Ishikawa (cell line): ENCODE results near the gene ERC1.

ENCODE experiments used
- CEBPB ChIP-seq: IDR thresholded peaks from 2 replicates; pipeline ENCODE4 v1.6.1; 2012
- CREB1 ChIP-seq: IDR thresholded peaks from 2 replicates; pipeline ENCODE4 v1.6.1; 2012; ENCODE audit warnings: low read depth
- EGR1 ChIP-seq: IDR thresholded peaks from 2 replicates; pipeline ENCODE4 v1.6.1; 2012
- EP300 ChIP-seq: IDR thresholded peaks from 2 replicates; pipeline ENCODE4 v1.6.1; 2012; ENCODE audit warnings: borderline replicate concordance
- FOXM1 ChIP-seq: IDR thresholded peaks from 2 replicates; pipeline ENCODE4 v1.6.1; 2012; ENCODE audit warnings: low read depth, borderline replicate concordance
- NFIC ChIP-seq: IDR thresholded peaks from 2 replicates; pipeline ENCODE4 v1.6.1; 2012
- RAD21 ChIP-seq: IDR thresholded peaks from 2 replicates; pipeline ENCODE4 v1.6.1; 2012; ENCODE audit warnings: low read depth
- TAF1 ChIP-seq: IDR thresholded peaks from 2 replicates; pipeline ENCODE4 v1.6.1; 2012; ENCODE audit warnings: low read depth, mild to moderate bottlenecking
- TCF12 ChIP-seq: IDR thresholded peaks from 2 replicates; pipeline ENCODE4 v1.6.1; 2012; ENCODE audit warnings: low read depth
- TEAD4 ChIP-seq: IDR thresholded peaks from 2 replicates; pipeline ENCODE4 v1.6.1; 2012
- YY1 ChIP-seq: IDR thresholded peaks from 2 replicates; pipeline ENCODE4 v1.6.1; 2012; ENCODE audit warnings: low read depth
- ZBTB7A ChIP-seq: IDR thresholded peaks from 2 replicates; pipeline ENCODE4 v1.6.1; 2012; ENCODE audit warnings: low read depth
- TF ChIP-seq, protein P1 (sequence below): IDR thresholded peaks from 2 replicates; pipeline ENCODE4 v1.6.1; 2012
- TF ChIP-seq, protein P2 (sequence below): IDR thresholded peaks from 2 replicates; pipeline ENCODE4 v1.6.1; 2012; ENCODE audit warnings: low read depth, mild to moderate bottlenecking
- TF ChIP-seq, protein P3 (sequence below): IDR thresholded peaks from 2 replicates; pipeline ENCODE4 v1.6.1; 2012

The ERC1 gene

DNA sequence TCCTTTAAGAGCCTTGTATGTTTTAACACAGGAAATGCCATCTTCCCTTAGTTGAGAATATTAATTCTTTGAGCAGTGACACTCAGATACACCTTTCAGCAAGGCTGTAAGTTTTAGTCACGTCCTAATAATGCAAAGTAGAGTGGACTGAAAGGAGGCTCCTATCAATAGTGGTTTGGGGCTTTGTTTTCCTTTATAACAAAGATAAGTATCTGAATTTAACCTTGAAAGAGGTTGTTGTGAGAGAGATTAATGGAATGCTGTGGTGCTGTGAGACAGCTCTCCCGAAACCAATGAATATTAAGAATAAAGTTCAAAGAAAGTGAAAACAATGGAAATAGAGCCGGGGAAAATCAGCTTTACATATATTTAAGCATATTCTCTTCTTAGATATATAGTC, 259.6 kb downstream of the ERC1 start:
- TF ChIP-seq CEBPB, result no peak
- TF ChIP-seq, protein P1, sequence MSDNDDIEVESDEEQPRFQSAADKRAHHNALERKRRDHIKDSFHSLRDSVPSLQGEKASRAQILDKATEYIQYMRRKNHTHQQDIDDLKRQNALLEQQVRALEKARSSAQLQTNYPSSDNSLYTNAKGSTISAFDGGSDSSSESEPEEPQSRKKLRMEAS, result no peak
- TF ChIP-seq, protein P2, sequence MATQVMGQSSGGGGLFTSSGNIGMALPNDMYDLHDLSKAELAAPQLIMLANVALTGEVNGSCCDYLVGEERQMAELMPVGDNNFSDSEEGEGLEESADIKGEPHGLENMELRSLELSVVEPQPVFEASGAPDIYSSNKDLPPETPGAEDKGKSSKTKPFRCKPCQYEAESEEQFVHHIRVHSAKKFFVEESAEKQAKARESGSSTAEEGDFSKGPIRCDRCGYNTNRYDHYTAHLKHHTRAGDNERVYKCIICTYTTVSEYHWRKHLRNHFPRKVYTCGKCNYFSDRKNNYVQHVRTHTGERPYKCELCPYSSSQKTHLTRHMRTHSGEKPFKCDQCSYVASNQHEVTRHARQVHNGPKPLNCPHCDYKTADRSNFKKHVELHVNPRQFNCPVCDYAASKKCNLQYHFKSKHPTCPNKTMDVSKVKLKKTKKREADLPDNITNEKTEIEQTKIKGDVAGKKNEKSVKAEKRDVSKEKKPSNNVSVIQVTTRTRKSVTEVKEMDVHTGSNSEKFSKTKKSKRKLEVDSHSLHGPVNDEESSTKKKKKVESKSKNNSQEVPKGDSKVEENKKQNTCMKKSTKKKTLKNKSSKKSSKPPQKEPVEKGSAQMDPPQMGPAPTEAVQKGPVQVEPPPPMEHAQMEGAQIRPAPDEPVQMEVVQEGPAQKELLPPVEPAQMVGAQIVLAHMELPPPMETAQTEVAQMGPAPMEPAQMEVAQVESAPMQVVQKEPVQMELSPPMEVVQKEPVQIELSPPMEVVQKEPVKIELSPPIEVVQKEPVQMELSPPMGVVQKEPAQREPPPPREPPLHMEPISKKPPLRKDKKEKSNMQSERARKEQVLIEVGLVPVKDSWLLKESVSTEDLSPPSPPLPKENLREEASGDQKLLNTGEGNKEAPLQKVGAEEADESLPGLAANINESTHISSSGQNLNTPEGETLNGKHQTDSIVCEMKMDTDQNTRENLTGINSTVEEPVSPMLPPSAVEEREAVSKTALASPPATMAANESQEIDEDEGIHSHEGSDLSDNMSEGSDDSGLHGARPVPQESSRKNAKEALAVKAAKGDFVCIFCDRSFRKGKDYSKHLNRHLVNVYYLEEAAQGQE, result no peak
- no peak for TF ChIP-seq EP300
- TF ChIP-seq TAF1, result no peak
- no peak for TF ChIP-seq RAD21
- TF ChIP-seq, protein P3, sequence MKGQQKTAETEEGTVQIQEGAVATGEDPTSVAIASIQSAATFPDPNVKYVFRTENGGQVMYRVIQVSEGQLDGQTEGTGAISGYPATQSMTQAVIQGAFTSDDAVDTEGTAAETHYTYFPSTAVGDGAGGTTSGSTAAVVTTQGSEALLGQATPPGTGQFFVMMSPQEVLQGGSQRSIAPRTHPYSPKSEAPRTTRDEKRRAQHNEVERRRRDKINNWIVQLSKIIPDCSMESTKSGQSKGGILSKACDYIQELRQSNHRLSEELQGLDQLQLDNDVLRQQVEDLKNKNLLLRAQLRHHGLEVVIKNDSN, result no peak
- TF ChIP-seq TEAD4, result no peak
- TF ChIP-seq NFIC, result no peak
- TF ChIP-seq YY1, result no peak
- no peak for TF ChIP-seq TCF12

DNA sequence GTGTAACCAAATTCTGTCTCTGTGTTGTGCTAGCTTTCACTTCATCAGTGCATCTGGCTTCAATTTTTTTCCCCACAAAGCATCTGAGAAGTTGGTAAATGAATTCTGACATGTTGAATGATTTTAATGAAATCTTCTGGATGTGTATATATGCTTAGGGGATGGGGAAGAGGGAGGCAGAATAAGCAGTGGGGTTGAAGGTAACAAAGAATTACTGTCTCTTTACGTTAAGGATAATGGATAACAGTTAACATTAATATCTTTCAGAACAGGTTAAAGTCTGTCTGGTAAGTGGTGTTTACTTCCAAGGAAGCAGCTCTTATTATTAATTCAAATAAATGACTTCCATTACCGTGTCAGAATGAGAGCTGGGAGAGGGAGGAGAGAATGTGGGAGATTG, 261.7 kb downstream of the ERC1 start:
- TF ChIP-seq TAF1, result no peak
- no peak for TF ChIP-seq EGR1
- no peak for TF ChIP-seq ZBTB7A

DNA sequence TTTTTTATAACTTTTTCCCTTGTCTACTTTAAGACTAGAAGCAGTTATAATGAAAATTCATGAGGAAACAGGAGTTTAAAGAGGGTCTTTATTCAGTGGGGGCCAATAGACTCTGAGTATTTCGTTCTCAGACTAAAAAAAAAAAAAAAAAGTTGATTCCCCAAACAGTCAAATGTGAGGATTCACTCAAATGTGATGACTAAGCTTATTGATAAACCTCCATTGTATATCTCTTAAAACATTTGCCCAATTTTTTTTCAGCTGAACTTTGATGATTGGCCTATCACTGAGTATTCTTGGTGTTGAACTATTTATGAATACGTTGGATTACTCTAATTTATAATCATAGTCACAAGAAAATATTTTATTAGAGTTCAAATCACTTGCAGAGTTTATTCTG, 265.3 kb downstream of the ERC1 start:
- TF ChIP-seq RAD21 (no peak), EP300 (no peak), YY1 (no peak), TAF1 (no peak), EGR1 (no peak), TCF12 (no peak)
- TF ChIP-seq, protein P1, result no peak
- TF ChIP-seq, protein P2, result no peak

DNA sequence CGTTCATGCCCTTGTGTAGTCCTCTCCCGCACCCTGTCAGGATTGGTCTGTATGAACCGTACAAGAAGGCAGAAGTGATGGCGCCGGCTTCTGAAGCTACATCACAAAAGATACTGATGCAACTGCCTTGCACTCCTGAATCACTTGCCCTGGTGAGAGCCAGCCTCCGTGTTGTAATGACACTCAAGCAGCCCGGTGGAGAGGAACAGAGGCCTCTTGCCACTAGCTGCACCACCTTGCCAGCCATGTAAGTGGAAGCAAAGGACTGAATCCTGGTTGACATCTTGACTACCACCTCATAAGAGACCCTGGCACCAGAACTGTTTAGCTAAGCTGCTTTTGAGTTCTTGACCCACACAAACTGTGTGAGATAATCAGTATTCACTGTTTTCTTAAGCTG, 266.0 kb downstream of the ERC1 start:
- no peak for TF ChIP-seq RAD21
- no peak for TF ChIP-seq YY1
- TF ChIP-seq EP300, result no peak
- TF ChIP-seq FOXM1, result no peak
- no peak for TF ChIP-seq TAF1
- TF ChIP-seq NFIC, result no peak
- TF ChIP-seq TCF12, result no peak
- TF ChIP-seq, protein P1, result no peak
- TF ChIP-seq EGR1, result no peak
- TF ChIP-seq, protein P3, result no peak
- no peak for TF ChIP-seq TEAD4
- TF ChIP-seq ZBTB7A, result no peak
- TF ChIP-seq CEBPB, result no peak
- TF ChIP-seq, protein P2, result no peak
- no peak for TF ChIP-seq CREB1

DNA sequence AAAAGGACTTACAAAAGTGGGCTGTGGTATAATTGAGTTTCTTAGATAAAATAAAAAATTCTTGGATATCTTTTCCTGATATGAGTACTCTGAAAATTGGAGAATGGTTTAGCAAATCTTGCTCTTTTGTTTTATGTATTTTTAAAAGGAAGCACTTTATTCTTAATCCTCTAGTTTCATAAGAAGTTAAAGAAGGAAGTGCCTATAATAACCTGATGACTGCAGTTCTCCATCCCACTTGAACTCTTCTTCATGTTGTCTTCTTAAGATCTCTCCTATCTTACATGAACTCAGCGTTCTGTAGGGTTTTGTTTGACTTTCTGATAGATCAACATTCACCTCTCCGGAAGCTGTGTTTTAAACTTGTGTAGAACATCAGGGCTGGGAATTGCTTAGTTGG, 271.0 kb downstream of the ERC1 start:
- no peak for TF ChIP-seq TCF12
- no peak for TF ChIP-seq CREB1
- TF ChIP-seq ZBTB7A, result no peak
- no peak for TF ChIP-seq TEAD4
- TF ChIP-seq RAD21, result no peak
- TF ChIP-seq CEBPB, result no peak
- no peak for TF ChIP-seq FOXM1
- TF ChIP-seq TAF1, result no peak
- TF ChIP-seq, protein P1, result no peak
- TF ChIP-seq, protein P3, result no peak
- no peak for TF ChIP-seq EP300
- TF ChIP-seq NFIC, result no peak
- TF ChIP-seq, protein P2, result no peak
- TF ChIP-seq EGR1, result no peak
- no peak for TF ChIP-seq YY1
